HG03196 (cell line): ENCODE measurements around the gene ZNF618.

ENCODE experiments used
- ATAC-seq: cut with Tn5 transposase; IDR thresholded peaks from one replicate; pipeline ENCODE4 v1.9.1; 2021; ENCODE audit not compliant: unreplicated experiment

The ZNF618 gene

GRCh38 chr9:114015607-114016006 is 139.5 kb downstream of the ZNF618 start:
- no peak for ATAC-seq

- no peak for ATAC-seq
Observed at GRCh38 chr9:114016101-114016500, 140.0 kb downstream of the ZNF618 start.

GRCh38 chr9:114016629-114017423 is 140.7 kb downstream of the ZNF618 start:
- ATAC-seq: no peak

- no peak for ATAC-seq
Observed at GRCh38 chr9:114017741-114018715, 141.9 kb downstream of the ZNF618 start.

- ATAC-seq: no peak
Observed at GRCh38 chr9:114021578-114021977, 145.5 kb downstream of the ZNF618 start.

GRCh38 chr9:114023961-114024360 is 147.9 kb downstream of the ZNF618 start:
- no peak for ATAC-seq

GRCh38 chr9:114025196-114025753 is 149.2 kb downstream of the ZNF618 start:
- no peak for ATAC-seq

GRCh38 chr9:114025760-114026159 is 149.7 kb downstream of the ZNF618 start:
- no peak for ATAC-seq

- ATAC-seq: no peak
Observed at GRCh38 chr9:114026335-114026734, 150.2 kb downstream of the ZNF618 start.

GRCh38 chr9:114027159-114027862 is 151.2 kb downstream of the ZNF618 start:
- no peak for ATAC-seq

- no peak for ATAC-seq
Observed at GRCh38 chr9:114027863-114028465, 151.9 kb downstream of the ZNF618 start.

GRCh38 chr9:114028646-114029045 is 152.5 kb downstream of the ZNF618 start:
- ATAC-seq: no peak

GRCh38 chr9:114029311-114030170 is 153.4 kb downstream of the ZNF618 start:
- no peak for ATAC-seq

GRCh38 chr9:114030364-114030763 is 154.3 kb downstream of the ZNF618 start:
- ATAC-seq: no peak

GRCh38 chr9:114031037-114031630 is 155.0 kb downstream of the ZNF618 start:
- no peak for ATAC-seq

GRCh38 chr9:114031948-114032840 is 156.1 kb downstream of the ZNF618 start:
- no peak for ATAC-seq

- ATAC-seq: no peak
Observed at GRCh38 chr9:114033397-114034103, 157.4 kb downstream of the ZNF618 start.

- ATAC-seq: no peak
Observed at GRCh38 chr9:114034196-114034595, 158.1 kb downstream of the ZNF618 start.
